Subcutaneous adipose tissue (tissue), 4 donors: ENCODE results near the gene MRTFB. TPM values are rescaled to one million over a fixed set of nuclear protein-coding genes. Genes with fewer than 3 reads are reported as not detected.

Source experiments
- CTCF ChIP-seq: fragments of 450-650 bp; IDR thresholded peaks from one replicate; pipeline ENCODE4 v1.5.1; 2016; ENCODE audit warnings: low read depth, mild to moderate bottlenecking, control low read depth, antibody characterized with exemption, moderate library complexity
- total RNA-seq, 4 donors: library from RNA; depleted of rRNA; stranded (reverse); fragments of >200 nt; gene quantifications; one replicate each; pipeline ENCODE4 v1.1.0, GENCODE V29; 2016

Gene MRTFB
- total RNA-seq, 4 donors from 2014 or later, result 48.1 to 92.1 (median 66.9) TPM

- no peak for TF ChIP-seq CTCF
Measured at GRCh38 chr16:14263011-14263410, 191.9 kb downstream of the MRTFB start.

GRCh38 chr16:14263769-14264168 is 192.7 kb downstream of the MRTFB start:
- no peak for TF ChIP-seq CTCF

- TF ChIP-seq CTCF, result no peak
Measured at GRCh38 chr16:14264327-14264943, 193.3 kb downstream of the MRTFB start.

- TF ChIP-seq CTCF, result no peak
Measured at GRCh38 chr16:14268073-14268472, 197.0 kb downstream of the MRTFB start.

GRCh38 chr16:14275934-14276333 is 204.8 kb downstream of the MRTFB start:
- TF ChIP-seq CTCF, result no peak

GRCh38 chr16:14278749-14279148 is 207.6 kb downstream of the MRTFB start:
- no peak for TF ChIP-seq CTCF

GRCh38 chr16:14280541-14280940 is 209.4 kb downstream of the MRTFB start:
- TF ChIP-seq CTCF, result no peak
